T-cell (primary cell): ENCODE data around the gene PIEZO2. TPM values are rescaled to one million over a fixed set of nuclear protein-coding genes. Genes with fewer than 3 reads are reported as not detected.

ENCODE experiments used
- ATAC-seq, 4 experiments: fragments of 200-7000 bp in 3 of 4; fragments of 150-1000 bp in 1 of 4; cut with Tn5 transposase; replicated peaks in 1 of 4; 1 replicate in 3 of 4; 2 replicates in 1 of 4; pipeline ENCODE4 v1.10.0; 2021; ENCODE audit warnings: moderate library complexity in 3 of 4, mild to moderate bottlenecking in 2 of 4, moderate number of reproducible peaks in 1 of 4
- CTCF ChIA-PET, 2 donors: fragments of 300-600 bp; sonication (Branson Sonifier 250); formaldehyde crosslinking; loops; one replicate each; lab custom pipeline; 2022; ENCODE audit warnings: antibody characterized with exemption in 2 of 2; lab: Charles Lee
- POLR2A ChIA-PET, 2 donors: fragments of 300-600 bp; sonication (Branson Sonifier 250); formaldehyde crosslinking; loops; one replicate each; lab custom pipeline; 2022; ENCODE audit warnings: antibody characterized with exemption in 2 of 2; lab: Charles Lee
- DNase-seq, 35 experiments: peaks; one replicate each; pipeline versions ENCODE4 v3.0.0 to v3.0.0-alpha.2; 2013 to 2023
- H3K27ac ChIP-seq: one replicate; pipeline ENCODE4 v1.5.1; 2013; ENCODE audit warnings: low read length
- H3K27me3 ChIP-seq, 2 experiments: replicated peaks in 1 of 2; 1 replicate in 1 of 2; 2 replicates in 1 of 2; pipeline versions ENCODE4 v1.6.1 to v1.7.0; 2013; ENCODE audit warnings: low read length in 1 of 2, mixed read lengths in 1 of 2; ENCODE audit not compliant: control insufficient read depth in 2 of 2, insufficient read depth in 2 of 2; ENCODE audit errors: extremely low read depth in 1 of 2
- H3K36me3 ChIP-seq, 2 donors: 1 replicate in 1 of 2; 2 replicates in 1 of 2; pipeline versions ENCODE4 v1.6.1 to v1.7.0; 2013; ENCODE audit warnings: low read length in 1 of 2; ENCODE audit not compliant: control insufficient read depth in 2 of 2, insufficient read depth in 1 of 2; ENCODE audit errors: extremely low read depth in 1 of 2
- H3K4me1 ChIP-seq, 2 experiments: 1 replicate in 1 of 2; 2 replicates in 1 of 2; pipeline versions ENCODE4 v1.6.1 to v1.7.0; 2013; ENCODE audit warnings: low read length in 2 of 2, mixed read lengths in 1 of 2; ENCODE audit not compliant: insufficient read depth in 2 of 2, control insufficient read depth in 1 of 2; ENCODE audit errors: extremely low read depth in 1 of 2
- H3K4me3 ChIP-seq, 2 donors: 1 replicate in 1 of 2; 2 replicates in 1 of 2; pipeline versions ENCODE4 v1.5.1 to v1.7.0; 2013; ENCODE audit warnings: mild to moderate bottlenecking in 2 of 2, low read length in 1 of 2, moderate library complexity in 1 of 2; ENCODE audit not compliant: control insufficient read depth in 1 of 2; ENCODE audit errors: extremely low read depth in 1 of 2
- H3K9me3 ChIP-seq: 2 replicates; pipeline ENCODE4 v1.7.0; 2013
- H3K27ac Mint-ChIP-seq, 2 donors: one replicate each; pipeline ENCODE4 v1.8.0; 2020 to 2021; ENCODE audit warnings: mild to moderate bottlenecking in 2 of 2, mixed read lengths in 2 of 2
- H3K27me3 Mint-ChIP-seq, 2 donors: one replicate each; pipeline ENCODE4 v1.8.0; 2021 to 2022; ENCODE audit warnings: mixed read lengths in 2 of 2
- H3K36me3 Mint-ChIP-seq: one replicate; pipeline ENCODE4 v1.8.0; 2021; ENCODE audit warnings: mixed read lengths
- H3K4me1 Mint-ChIP-seq, 3 donors: one replicate each; pipeline ENCODE4 v1.8.0; 2020 to 2022; ENCODE audit warnings: mixed read lengths in 3 of 3, mild to moderate bottlenecking in 1 of 3
- H3K4me3 Mint-ChIP-seq, 3 donors: one replicate each; pipeline ENCODE4 v1.8.0; 2020 to 2022; ENCODE audit warnings: mild to moderate bottlenecking in 3 of 3, mixed read lengths in 3 of 3, moderate library complexity in 3 of 3
- H3K9me3 Mint-ChIP-seq, 3 donors: one replicate each; pipeline ENCODE4 v1.8.0; 2020 to 2022; ENCODE audit warnings: mixed read lengths in 3 of 3
- WGBS: methylation state at CpG from one replicate; pipeline ENCODE4 v1.1.5; 2013; ENCODE audit warnings: missing lambda C conversion rate; ENCODE audit not compliant: insufficient coverage; 5-methylcytosine and 5-hydroxymethylcytosine counted together
- total RNA-seq, 35 experiments: library from RNA in 6 of 35; stranded (reverse) in 6 of 35; fragments of 120-200 nt in 1 of 35; gene quantifications; one replicate each; pipeline versions ENCODE4 v1.2.1 to v1.2.4 and lab custom pipeline; 2013 to 2026

PIEZO2 gene
- total RNA-seq, 5 donors from 2014 or later (not counting 1 experiment from before 2014, with no cell fraction given) = 0.05 to 0.90 (median 0.21) TPM; not detected in 1

DNA sequence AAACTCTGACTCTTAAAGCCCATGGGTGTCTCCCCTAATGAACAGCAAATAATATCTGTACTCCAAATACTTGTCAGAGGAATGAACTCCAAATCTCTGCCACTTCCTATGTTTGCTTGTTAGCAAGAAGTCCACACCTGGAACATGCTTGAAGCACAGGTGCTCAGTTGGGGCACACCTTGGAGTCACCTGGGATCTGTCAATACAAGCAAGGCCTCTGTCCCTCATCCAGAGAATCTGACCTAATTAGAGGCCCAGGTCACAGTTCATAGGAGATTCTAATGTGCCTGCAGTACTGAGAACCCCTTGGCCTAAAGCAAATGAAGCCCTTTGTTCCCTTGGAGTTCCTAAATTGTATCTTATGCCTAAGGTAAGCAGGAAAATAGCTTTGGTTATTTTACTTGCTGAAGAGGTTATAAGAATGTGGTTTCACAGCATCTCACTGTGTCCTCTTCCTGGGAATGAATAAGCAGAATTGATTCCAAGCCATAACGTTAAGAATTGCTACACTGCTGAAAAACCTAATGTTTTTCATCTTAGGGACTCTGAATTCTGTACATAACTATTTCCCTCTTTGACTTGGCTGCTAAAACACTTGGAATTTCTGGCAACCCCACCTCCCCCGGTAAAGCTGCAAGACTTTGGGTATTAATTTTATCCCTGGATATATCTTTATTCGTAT is 113.4 kb downstream of the PIEZO2 start:
- DNase-seq (no peak), ATAC-seq (no peak)
- no peaks in the 10 kb centered on the region for H3K36me3 Mint-ChIP-seq
- ChIA-PET CTCF (no interaction called here), POLR2A (no interaction called here)
- H3K27me3 ChIP-seq = no peaks in the 10 kb centered on the region
- no peak overlapping the region for H3K4me3 ChIP-seq
- no peaks in the 10 kb centered on the region for H3K9me3 Mint-ChIP-seq
- H3K27ac ChIP-seq = no peak overlapping the region
- H3K4me3 Mint-ChIP-seq = no peak overlapping the region
- H3K4me1 ChIP-seq = no peaks in the 10 kb centered on the region
- peaks cover 0 to 3% of the 10 kb centered on the region in 2 donors for H3K27me3 Mint-ChIP-seq
- no peaks in the 10 kb centered on the region for H3K36me3 ChIP-seq
- no peak overlapping the region for H3K27ac Mint-ChIP-seq
- no peaks in the 10 kb centered on the region for H3K4me1 Mint-ChIP-seq
- H3K9me3 ChIP-seq = no peaks in the 10 kb centered on the region
- WGBS = no CpG with 5 or more reads among the region's 3 CpGs

DNA sequence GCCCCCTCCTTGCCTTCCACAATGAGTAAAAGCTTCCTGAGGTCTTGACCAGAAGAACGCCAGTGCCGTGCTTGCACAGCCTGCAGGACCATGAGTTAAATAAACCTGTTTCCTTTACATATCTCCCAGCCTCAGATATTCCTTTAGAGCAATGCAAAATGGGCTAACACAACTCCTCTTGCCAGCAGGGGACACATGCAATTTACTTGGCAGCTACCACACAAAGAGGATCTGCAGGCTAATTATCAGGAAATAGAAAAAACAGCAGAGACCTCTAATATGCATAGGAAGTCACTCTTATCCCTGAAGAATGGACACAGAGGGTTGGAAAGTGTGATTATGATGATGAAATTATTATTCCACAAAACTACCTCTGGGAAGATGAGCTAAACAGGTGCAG is 114.0 kb downstream of the PIEZO2 start:
- no peak overlapping the region for H3K27ac Mint-ChIP-seq
- H3K9me3 Mint-ChIP-seq = no peaks in the 10 kb centered on the region
- no peak for DNase-seq
- Histone ChIP-seq H3K4me3 (no peak overlapping the region), H3K4me1 (no peaks in the 10 kb centered on the region), H3K27ac (no peak overlapping the region), H3K27me3 (no peaks in the 10 kb centered on the region), H3K36me3 (no peaks in the 10 kb centered on the region), H3K9me3 (no peaks in the 10 kb centered on the region)
- ChIA-PET CTCF (no interaction called here), POLR2A (no interaction called here)
- H3K36me3 Mint-ChIP-seq = no peaks in the 10 kb centered on the region
- H3K4me1 Mint-ChIP-seq = no peaks in the 10 kb centered on the region
- H3K27me3 Mint-ChIP-seq = peaks cover 0 to 3% of the 10 kb centered on the region in 2 donors
- 81% methylated on average over 2 of the region's 2 CpGs for WGBS
- no peak for ATAC-seq
- H3K4me3 Mint-ChIP-seq = no peak overlapping the region

DNA sequence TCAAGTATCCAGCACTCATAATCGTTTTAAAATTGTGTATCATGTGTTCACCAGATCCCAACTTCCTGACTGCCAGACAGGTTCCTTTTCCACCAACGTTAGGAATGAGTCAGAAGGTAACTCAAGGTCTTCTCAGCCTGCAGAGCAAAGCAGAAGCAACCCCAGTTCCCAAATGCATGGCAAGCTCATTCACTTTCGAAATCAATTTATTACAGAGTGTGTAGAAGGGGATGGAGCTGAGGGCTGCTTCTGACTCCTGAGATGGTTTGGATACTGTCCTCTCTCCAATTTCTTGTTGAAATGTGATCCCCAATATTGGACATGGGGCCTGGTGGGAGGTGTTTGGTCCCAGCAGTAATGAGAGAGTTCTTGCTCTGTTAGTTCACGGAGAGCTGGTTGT is 114.5 kb downstream of the PIEZO2 start:
- H3K4me3 Mint-ChIP-seq = no peak overlapping the region
- ChIA-PET POLR2A (no interaction called here), CTCF (no interaction called here)
- no peaks in the 10 kb centered on the region for H3K4me1 ChIP-seq
- H3K27me3 ChIP-seq = no peaks in the 10 kb centered on the region
- no peaks in the 10 kb centered on the region for H3K36me3 Mint-ChIP-seq
- ATAC-seq (no peak), DNase-seq (no peak)
- no peaks in the 10 kb centered on the region for H3K9me3 ChIP-seq
- H3K27me3 Mint-ChIP-seq = peaks cover 0 to 3% of the 10 kb centered on the region in 2 donors
- H3K36me3 ChIP-seq = no peaks in the 10 kb centered on the region
- H3K4me1 Mint-ChIP-seq = no peaks in the 10 kb centered on the region
- H3K4me3 ChIP-seq = no peak overlapping the region
- H3K27ac ChIP-seq = no peak overlapping the region
- no peak overlapping the region for H3K27ac Mint-ChIP-seq
- H3K9me3 Mint-ChIP-seq = no peaks in the 10 kb centered on the region
- WGBS = 0% methylated on average over 1 of the region's 4 CpGs

DNA sequence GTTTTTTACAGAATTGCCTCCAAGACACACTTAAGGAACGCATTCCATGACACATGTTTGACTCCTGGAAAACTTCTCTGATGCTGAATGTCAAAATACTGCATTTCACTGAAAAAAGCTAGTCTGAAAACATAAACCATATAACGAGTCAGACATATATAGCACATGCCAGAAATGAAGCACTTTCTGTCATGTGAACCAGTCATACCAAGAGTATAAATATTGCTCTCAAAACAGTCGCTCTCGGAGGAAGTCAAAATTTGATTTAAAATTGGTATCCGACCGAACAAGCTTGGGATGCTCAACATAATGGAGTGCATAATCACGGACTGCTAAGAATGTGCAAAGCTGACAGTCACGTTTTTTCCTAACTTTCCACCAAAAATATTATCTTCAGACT is 115.9 kb downstream of the PIEZO2 start:
- POLR2A ChIA-PET = no interaction called here
- Mint-ChIP-seq H3K4me3 (no peak overlapping the region), H3K4me1 (no peaks in the 10 kb centered on the region), H3K36me3 (no peaks in the 10 kb centered on the region), H3K27me3 (peaks cover 0 to 3% of the 10 kb centered on the region in 2 donors), H3K27ac (no peak overlapping the region), H3K9me3 (no peaks in the 10 kb centered on the region)
- CTCF ChIA-PET = no interaction called here
- no peaks in the 10 kb centered on the region for H3K27me3 ChIP-seq
- no CpG with 5 or more reads among the region's 8 CpGs for WGBS
- no peaks in the 10 kb centered on the region for H3K4me1 ChIP-seq
- no peaks in the 10 kb centered on the region for H3K36me3 ChIP-seq
- H3K9me3 ChIP-seq = no peaks in the 10 kb centered on the region
- no peak overlapping the region for H3K27ac ChIP-seq
- ATAC-seq (no peak), DNase-seq (no peak)
- no peak overlapping the region for H3K4me3 ChIP-seq

DNA sequence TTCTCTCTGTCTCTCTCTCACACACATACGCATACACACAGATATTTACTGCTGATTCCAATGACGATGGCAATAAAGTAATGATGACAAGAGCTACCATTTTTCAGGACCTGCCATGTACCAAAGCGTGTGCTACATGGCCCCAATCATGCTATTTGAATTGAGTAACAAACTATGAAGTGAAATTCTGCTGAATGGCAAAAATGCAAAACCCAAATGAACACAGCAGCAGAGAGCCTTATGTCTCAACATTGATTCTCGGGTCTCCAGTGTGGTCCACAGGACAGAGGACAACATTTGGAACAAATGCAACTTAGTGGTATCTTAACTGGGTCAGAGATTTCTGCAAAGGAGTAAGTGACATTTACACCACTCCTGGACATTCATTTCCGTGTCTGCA is 117.4 kb downstream of the PIEZO2 start:
- H3K4me1 ChIP-seq = no peaks in the 10 kb centered on the region
- Mint-ChIP-seq H3K4me1 (no peaks in the 10 kb centered on the region), H3K4me3 (no peak overlapping the region), H3K27ac (no peak overlapping the region), H3K27me3 (peaks cover 0 to 3% of the 10 kb centered on the region in 2 donors), H3K36me3 (no peaks in the 10 kb centered on the region), H3K9me3 (no peaks in the 10 kb centered on the region)
- no peaks in the 10 kb centered on the region for H3K36me3 ChIP-seq
- POLR2A ChIA-PET = no interaction called here
- no peak overlapping the region for H3K27ac ChIP-seq
- no peaks in the 10 kb centered on the region for H3K9me3 ChIP-seq
- 85% methylated on average over 3 of the region's 5 CpGs for WGBS
- DNase-seq = no peak
- H3K4me3 ChIP-seq = no peak overlapping the region
- no peak for ATAC-seq
- CTCF ChIA-PET = no interaction called here
- H3K27me3 ChIP-seq = no peaks in the 10 kb centered on the region

DNA sequence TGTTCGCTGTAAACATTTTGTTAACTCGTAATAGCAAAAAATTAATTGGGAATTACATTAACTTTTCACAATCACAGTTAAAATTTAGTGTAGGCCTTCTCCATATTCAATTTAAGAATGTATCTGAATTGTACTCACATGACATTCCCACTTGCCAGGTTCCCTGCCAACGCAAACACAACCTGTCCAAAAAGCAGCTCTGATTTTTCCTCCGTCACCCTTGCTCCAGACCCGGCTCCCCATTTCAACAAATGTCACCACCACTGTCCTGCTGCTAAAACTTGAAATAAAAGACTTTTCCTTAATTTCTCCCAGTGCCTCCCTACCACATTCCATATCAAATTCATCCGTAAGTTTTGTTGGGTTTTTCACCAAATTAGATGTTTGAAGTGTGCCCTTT is 120.3 kb downstream of the PIEZO2 start:
- H3K36me3 ChIP-seq = no peaks in the 10 kb centered on the region
- H3K9me3 Mint-ChIP-seq = no peaks in the 10 kb centered on the region
- no peak overlapping the region for H3K4me3 ChIP-seq
- ChIA-PET POLR2A (interaction anchor here in 1 of 2 donors (0.5 kb wide), 1 partner anchor 11 kb away, joined by 6 read pairs; no protein-coding TSS in a partner anchor), CTCF (no interaction called here)
- 97% methylated on average over 5 of the region's 6 CpGs for WGBS
- H3K36me3 Mint-ChIP-seq = no peaks in the 10 kb centered on the region
- H3K4me1 ChIP-seq = no peaks in the 10 kb centered on the region
- no peaks in the 10 kb centered on the region for H3K4me1 Mint-ChIP-seq
- no peaks in the 10 kb centered on the region for H3K9me3 ChIP-seq
- no peak for ATAC-seq
- DNase-seq = no peak
- no peaks in the 10 kb centered on the region for H3K27me3 ChIP-seq
- H3K27ac Mint-ChIP-seq = no peak overlapping the region
- no peak overlapping the region for H3K4me3 Mint-ChIP-seq
- H3K27me3 Mint-ChIP-seq = no peaks in the 10 kb centered on the region
- H3K27ac ChIP-seq = no peak overlapping the region

DNA sequence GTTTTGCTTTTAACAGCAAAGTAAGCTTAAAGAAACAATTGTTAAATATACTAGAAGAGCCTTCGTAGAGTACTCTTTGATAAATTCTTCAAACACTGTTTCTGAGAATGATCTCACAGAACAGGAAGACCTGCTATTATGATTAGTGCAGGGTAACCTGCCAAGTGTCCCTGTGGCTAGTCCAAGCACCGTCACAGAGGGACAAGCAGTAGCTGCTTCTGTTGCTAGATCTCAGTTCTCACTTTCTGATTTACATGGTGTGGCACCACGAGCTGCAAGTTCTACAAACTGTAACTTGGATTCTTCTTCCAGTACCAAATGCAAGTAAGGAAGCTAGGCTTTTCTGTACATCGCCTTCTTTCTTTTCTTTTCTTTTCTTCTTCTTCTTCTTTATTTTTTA is 121.5 kb downstream of the PIEZO2 start:
- H3K27me3 ChIP-seq = no peaks in the 10 kb centered on the region
- H3K4me1 ChIP-seq = no peaks in the 10 kb centered on the region
- ChIA-PET POLR2A (no interaction called here), CTCF (no interaction called here)
- H3K27me3 Mint-ChIP-seq = no peaks in the 10 kb centered on the region
- 0% methylated on average over 1 of the region's 4 CpGs for WGBS
- no peak overlapping the region for H3K27ac Mint-ChIP-seq
- H3K36me3 Mint-ChIP-seq = no peaks in the 10 kb centered on the region
- H3K9me3 Mint-ChIP-seq = no peaks in the 10 kb centered on the region
- no peak overlapping the region for H3K4me3 Mint-ChIP-seq
- DNase-seq = no peak
- H3K9me3 ChIP-seq = no peaks in the 10 kb centered on the region
- H3K4me1 Mint-ChIP-seq = no peaks in the 10 kb centered on the region
- no peak overlapping the region for H3K27ac ChIP-seq
- no peaks in the 10 kb centered on the region for H3K36me3 ChIP-seq
- H3K4me3 ChIP-seq = no peak overlapping the region
- ATAC-seq = no peak
